H1 (cell line): ENCODE data around the gene RALA. TPM values are rescaled to one million over a fixed set of nuclear protein-coding genes. Genes with fewer than 3 reads are reported as not detected.

Source experiments
- CTCF ChIA-PET: fragments of 300-600 bp; sonication (Branson Sonifier 250); formaldehyde crosslinking; loops from one replicate; lab custom pipeline; 2021; ENCODE audit not compliant: partially characterized antibody; lab: Charles Lee
- POLR2A ChIA-PET: fragments of 300-600 bp; sonication (Branson Sonifier 250); formaldehyde crosslinking; loops from one replicate; lab custom pipeline; 2021; ENCODE audit warnings: inconsistent platforms; ENCODE audit not compliant: partially characterized antibody; lab: Charles Lee
- DNase-seq, 2 experiments: peaks; one replicate each; pipeline versions ENCODE4 v3.0.0 to v3.0.0-alpha.2; 2010 to 2022; ENCODE audit warnings: low spot score in 2 of 2, low read depth in 1 of 2, mixed read lengths in 1 of 2
- FAIRE-seq: peaks from 2 replicates; lab custom pipeline; 2011; peaks lifted over from hg19 to GRCh38; lab: Jason Lieb, UNC
- H2AFZ ChIP-seq: 2 replicates; pipeline ENCODE4 v1.8.1; 2012; ENCODE audit warnings: low read length, inconsistent platforms
- H2AK5ac ChIP-seq: 2 replicates; pipeline ENCODE4 v1.6.1; 2013; ENCODE audit warnings: low read depth, low read length
- H2BK120ac ChIP-seq: replicated peaks from 2 replicates; pipeline ENCODE3; 2013; ENCODE audit warnings: low read depth, low read length, inconsistent platforms
- H2BK12ac ChIP-seq: 2 replicates; pipeline ENCODE4 v1.6.1; 2013; ENCODE audit warnings: low read depth, low read length
- H2BK15ac ChIP-seq: 2 replicates; pipeline ENCODE4 v1.6.1; 2013; ENCODE audit warnings: low read length
- H2BK20ac ChIP-seq: 2 replicates; pipeline ENCODE4 v1.6.1; 2013; ENCODE audit warnings: low read length
- H2BK5ac ChIP-seq: 2 replicates; pipeline ENCODE4 v1.6.1; 2013; ENCODE audit warnings: low read depth, low read length
- H3K14ac ChIP-seq: 2 replicates; pipeline ENCODE4 v1.6.1; 2013; ENCODE audit warnings: inconsistent platforms; ENCODE audit not compliant: insufficient read length
- H3K18ac ChIP-seq: 2 replicates; pipeline ENCODE4 v1.6.1; 2013; ENCODE audit warnings: low read length; ENCODE audit errors: extremely low read depth
- H3K23ac ChIP-seq: 2 replicates; pipeline ENCODE4 v1.6.1; 2013; ENCODE audit warnings: inconsistent platforms; ENCODE audit not compliant: insufficient read length
- H3K23me2 ChIP-seq: 2 replicates; pipeline ENCODE4 v1.6.1; 2013; ENCODE audit warnings: low read depth, low read length
- H3K27ac ChIP-seq: 2 replicates; pipeline ENCODE4 v1.6.1; 2011; ENCODE audit warnings: low read depth, low read length, inconsistent platforms
- H3K27me3 ChIP-seq, 4 experiments: replicated peaks in 1 of 4; 1 replicate in 1 of 4; 2 replicates in 3 of 4; pipeline versions ENCODE4 v1.6.1 to v1.8.1; 2011 to 2013; ENCODE audit warnings: low read length in 3 of 4, mild to moderate bottlenecking in 3 of 4, inconsistent platforms in 2 of 4, mixed read lengths in 2 of 4, moderate library complexity in 1 of 4; ENCODE audit not compliant: control insufficient read depth in 3 of 4, insufficient read depth in 3 of 4; ENCODE audit errors: extremely low read depth in 1 of 4
- H3K36me3 ChIP-seq, 4 experiments: 2 replicates each; pipeline versions ENCODE4 v1.6.1 to v1.8.1; 2011 to 2013; ENCODE audit warnings: mild to moderate bottlenecking in 4 of 4, low read length in 3 of 4, moderate library complexity in 2 of 4, control low read depth in 1 of 4, inconsistent platforms in 1 of 4; ENCODE audit not compliant: insufficient read depth in 4 of 4, control insufficient read depth in 2 of 4
- H3K4ac ChIP-seq: replicated peaks from 2 replicates; pipeline ENCODE3; 2013; ENCODE audit warnings: low read length, low read depth, mixed read lengths, inconsistent platforms; ENCODE audit not compliant: insufficient read length
- H3K4me1 ChIP-seq, 4 experiments: replicated peaks in 1 of 4; 1 replicate in 1 of 4; 2 replicates in 3 of 4; pipeline versions ENCODE4 v1.6.1 to v1.8.1; 2011 to 2013; ENCODE audit warnings: low read length in 3 of 4, inconsistent platforms in 2 of 4, mixed read lengths in 1 of 4; ENCODE audit not compliant: insufficient read depth in 4 of 4, control insufficient read depth in 3 of 4
- H3K4me2 ChIP-seq, 2 experiments: 2 replicates each; pipeline versions ENCODE4 v1.6.1 to v1.8.1; 2011 to 2013; ENCODE audit warnings: low read depth in 2 of 2, low read length in 2 of 2, control low read depth in 1 of 2, inconsistent platforms in 1 of 2, mild to moderate bottlenecking in 1 of 2; ENCODE audit not compliant: insufficient read depth in 1 of 2
- H3K4me3 ChIP-seq, 4 experiments: fragments of 200-600, 300-600 bp in 1 of 4; sonication (generic), shearing (Covaris generic), sonication (Bioruptor Twin) in 1 of 4; 2 replicates each; pipeline versions ENCODE4 v1.5.1 to v1.8.1; 2011 to 2016; ENCODE audit warnings: low read length in 4 of 4, low read depth in 3 of 4, control low read depth in 2 of 4, inconsistent platforms in 2 of 4, mild to moderate bottlenecking in 2 of 4, mixed read lengths in 1 of 4, moderate library complexity in 1 of 4; ENCODE audit not compliant: insufficient read depth in 2 of 4; ENCODE audit errors: extremely low read depth in 1 of 4
- H3K56ac ChIP-seq: replicated peaks from 2 replicates; pipeline ENCODE3; 2013; ENCODE audit warnings: low read depth, mild to moderate bottlenecking, mixed read lengths, low read length, inconsistent platforms; ENCODE audit not compliant: insufficient read length
- H3K79me1 ChIP-seq: 2 replicates; pipeline ENCODE4 v1.6.1; 2013; ENCODE audit warnings: low read depth, low read length, control low read depth
- H3K79me2 ChIP-seq, 2 experiments: 2 replicates each; pipeline versions ENCODE4 v1.6.1 to v1.8.1; 2012 to 2013; ENCODE audit warnings: low read length in 2 of 2, mild to moderate bottlenecking in 2 of 2, inconsistent platforms in 1 of 2; ENCODE audit not compliant: insufficient read depth in 2 of 2, control insufficient read depth in 1 of 2
- H3K9ac ChIP-seq, 4 experiments: replicated peaks in 1 of 4; 1 replicate in 1 of 4; 2 replicates in 3 of 4; pipeline versions ENCODE4 v1.6.1 to v1.8.1; 2011 to 2013; ENCODE audit warnings: low read depth in 3 of 4, low read length in 3 of 4, control low read depth in 2 of 4, mild to moderate bottlenecking in 2 of 4, moderate library complexity in 2 of 4, inconsistent platforms in 1 of 4; ENCODE audit errors: extremely low read depth in 1 of 4
- H3K9me3 ChIP-seq, 2 experiments: 2 replicates each; pipeline versions ENCODE4 v1.6.1 to v1.8.1; 2012 to 2013; ENCODE audit warnings: mild to moderate bottlenecking in 2 of 2, moderate library complexity in 2 of 2, control low read depth in 1 of 2, inconsistent platforms in 1 of 2, low read depth in 1 of 2, low read length in 1 of 2, mixed read lengths in 1 of 2; ENCODE audit not compliant: insufficient read depth in 2 of 2
- H4K20me1 ChIP-seq, 2 experiments: replicated peaks in 1 of 2; 2 replicates each; pipeline versions ENCODE3 to v1.8.1; 2011 to 2013; ENCODE audit warnings: inconsistent platforms in 2 of 2, low read length in 2 of 2, mild to moderate bottlenecking in 1 of 2; ENCODE audit not compliant: insufficient read depth in 2 of 2, control insufficient read depth in 1 of 2
- H4K5ac ChIP-seq: 2 replicates; pipeline ENCODE4 v1.6.1; 2013; ENCODE audit warnings: low read length, low read depth, mixed read lengths, inconsistent platforms; ENCODE audit not compliant: insufficient read length
- H4K8ac ChIP-seq: 2 replicates; pipeline ENCODE4 v1.8.0; 2013; ENCODE audit warnings: mild to moderate bottlenecking, moderate library complexity, low read length, inconsistent platforms; ENCODE audit not compliant: insufficient read depth; ENCODE audit errors: extremely low read depth
- H4K91ac ChIP-seq: replicated peaks from 2 replicates; pipeline ENCODE3; 2013; ENCODE audit warnings: low read length, mixed read lengths, inconsistent platforms; ENCODE audit not compliant: insufficient read length
- ATF3 ChIP-seq: IDR thresholded peaks from 2 replicates; pipeline ENCODE4 v1.6.1; 2011; ENCODE audit warnings: low read depth, mild to moderate bottlenecking, low read length; ENCODE audit not compliant: insufficient read depth
- CBX8 ChIP-seq: fragments of 300-800, 300-1000 bp; sonication (generic); IDR thresholded peaks from 2 replicates; pipeline ENCODE4 v1.7.1; 2016; ENCODE audit warnings: low read depth, low read length, borderline replicate concordance
- CREB1 ChIP-seq: IDR thresholded peaks from 2 replicates; pipeline ENCODE4 v1.6.1; 2012; ENCODE audit warnings: inconsistent platforms
- KDM4A ChIP-seq: IDR thresholded peaks from one replicate; pipeline ENCODE4 v1.7.1; 2012; ENCODE audit warnings: low read depth, mild to moderate bottlenecking, moderate library complexity, low read length, inconsistent platforms; ENCODE audit not compliant: severe bottlenecking
- RNF2 ChIP-seq: fragments of 200-900, 300-1000 bp; sonication (generic); IDR thresholded peaks from 2 replicates; pipeline ENCODE4 v1.7.1; 2016; ENCODE audit warnings: borderline replicate concordance, low read depth, mild to moderate bottlenecking, antibody characterized with exemption, low read length; ENCODE audit not compliant: poor library complexity, severe bottlenecking; ENCODE audit errors: missing control alignments
- SIN3A ChIP-seq, 2 experiments: IDR thresholded peaks in 1 of 2; conservative IDR thresholded peaks in 1 of 2; 2 replicates each; pipeline ENCODE4 v1.6.1; 2011 to 2012; ENCODE audit warnings: low read length in 2 of 2, improper control_type of control experiment in 1 of 2, low read depth in 1 of 2, mild to moderate bottlenecking in 1 of 2
- TEAD4 ChIP-seq: IDR thresholded peaks from 2 replicates; pipeline ENCODE4 v1.6.1; 2012; ENCODE audit warnings: low read depth, low read length, inconsistent platforms, mixed read lengths
- WGBS, 2 experiments: shearing (Covaris generic) in 1 of 2; methylation state at CpG; one replicate each; pipeline versions ENCODE4 v1.1.6 to v1.1.7; 2013 to 2015; ENCODE audit warnings: low lambda C conversion rate in 2 of 2, mixed read lengths in 2 of 2, inconsistent platforms in 1 of 2, low coverage in 1 of 2, missing lambda C conversion rate in 1 of 2; ENCODE audit not compliant: insufficient replicate concordance in 2 of 2, insufficient coverage in 1 of 2, insufficient read length in 1 of 2; ENCODE audit errors: extremely low coverage in 1 of 2, missing lambda C conversion rate in 1 of 2; 5-methylcytosine and 5-hydroxymethylcytosine counted together
- polyA plus RNA-seq, 7 experiments: library from polyadenylated mRNA; depleted of rRNA in 3 of 7; stranded (reverse) in 5 of 7; unstranded in 2 of 7; fragments of >200 nt in 5 of 7; fragments of 200-250 nt in 2 of 7; gene quantifications; 1 replicate in 5 of 7; 2 replicates in 1 of 7; 4 replicates in 1 of 7; pipeline versions ENCODE4 v1.2.1 to v1.2.3, GENCODE V29; 2011 to 2013; ENCODE audit warnings: missing spikeins in 2 of 7, mixed read lengths in 2 of 7
- total RNA-seq: library from RNA; stranded (reverse); fragmentation: NEBNext Ultra II Directional; extraction: Animal tissue kit (Norgen Biotek cat#: 25700); gene quantifications from 2 replicates; pipeline ENCODE4 v1.2.1, GENCODE V29; 2021

The RALA gene
- total and polyA plus RNA-seq, 2 of the 8 experiments (the other 6 are each of a cell fraction or from before 2014, with no cell fraction given) = 24.1 to 72.8 TPM

- Histone ChIP-seq H3K56ac (no peak overlapping the region), H4K20me1 (peaks cover 0 to 6% of the 10 kb centered on the region in 2 experiments), H2BK12ac (no peak overlapping the region), H3K27me3 (no peaks in the 10 kb centered on the region), H3K4me1 (peaks cover 2 to 8% (median 5%) of the 10 kb centered on the region in 4 experiments; a peak in 6 of 7 replicates), H4K91ac (no peak overlapping the region), H2BK20ac (no peak overlapping the region), H4K5ac (no peak overlapping the region), H3K14ac (peak overlapping the region; percentile 27), H3K36me3 (peaks cover 0 to 4% (median 0%) of the 10 kb centered on the region in 4 experiments; a peak in 1 of 8 replicates), H2AK5ac (no peak overlapping the region), H3K79me2 (peaks cover 23 to 62% of the 10 kb centered on the region in 2 experiments), H3K23me2 (peaks cover 7% of the 10 kb centered on the region), H3K9ac (peak overlapping the region in 3 of 4 experiments; percentile 65 to 74 (median 67); a peak in 4 of 7 replicates), H3K4ac (no peak overlapping the region), H3K27ac (no peak overlapping the region), H4K8ac (no peak overlapping the region), H2BK5ac (no peak overlapping the region), H3K79me1 (peaks cover 5% of the 10 kb centered on the region; the same call in 1 of the 2 replicates), H2AFZ (no peak overlapping the region), H3K4me2 (peak overlapping the region; percentile 80 to 87), H3K23ac (no peak overlapping the region), H3K18ac (no peak overlapping the region), H3K4me3 (peak overlapping the region; percentile 69 to 93 (median 78)), H3K9me3 (no peaks in the 10 kb centered on the region), H2BK15ac (no peak overlapping the region), H2BK120ac (no peak overlapping the region)
- ChIA-PET CTCF (interaction anchor here (0.6 to 15.8 kb wide), 9 partner anchors 10 to 120 kb away, joined by 3 to 145 read pairs (median 3); no protein-coding TSS in a partner anchor), POLR2A (interaction anchor here (0.7 to 4.6 kb wide), 8 partner anchors 8 to 112 kb away, joined by 3 to 47 read pairs (median 4); no protein-coding TSS in a partner anchor)
- DNase-seq = no peak
- TF ChIP-seq CBX8 (no peak), RNF2 (no peak), TEAD4 (no peak), KDM4A (no peak), ATF3 (no peak), SIN3A (conservative IDR thresholded peaks at IDR 0.05 in 1 of 2, IDR thresholded peaks at IDR 0.05 in 1 of 2; ENCODE audit: low read depth in 1 of 2, low read length in 2 of 2) (no peak), CREB1 (no peak)
- FAIRE-seq = no peak
- WGBS, 2 experiments = 16% methylated on average over 7 of the region's 7 CpGs; no CpG with 5 or more reads in 1 of the 2 experiments
Observed at GRCh38 chr7:39624442-39624807, 1.1 kb downstream of the RALA start.
